Skin of body (tissue), 2 donors: ENCODE measurements around the gene GLP1R. TPM values are rescaled to one million over a fixed set of nuclear protein-coding genes. Genes with fewer than 3 reads are reported as not detected.

Experiments
- DNase-seq: peaks from one replicate; lab custom pipeline; 2025; lab: John Stamatoyannopoulos, UW
- total RNA-seq: library from RNA; depleted of rRNA; stranded (reverse); fragments of >200 nt; gene quantifications from one replicate; pipeline ENCODE4 v1.2.3, GENCODE V29; 2014

The GLP1R gene
- total RNA-seq, 1 donor from 2014 or later, result 0.10 TPM

GRCh38 chr6:39085129-39085797 is 36.7 kb downstream of the GLP1R start:
- no peak for DNase-seq

GRCh38 chr6:39086294-39086693 is 37.7 kb downstream of the GLP1R start:
- DNase-seq, result no peak

GRCh38 chr6:39086711-39087110 is 38.1 kb downstream of the GLP1R start:
- DNase-seq, result no peak

- DNase-seq, result no peak
Measured at GRCh38 chr6:39087197-39087596, 38.6 kb downstream of the GLP1R start.

- DNase-seq, result peak; percentile 10
Measured at GRCh38 chr6:39088331-39088730, 39.8 kb downstream of the GLP1R start.

- no peak for DNase-seq
Measured at GRCh38 chr6:39090036-39090435, 41.5 kb downstream of the GLP1R start.

GRCh38 chr6:39091220-39091619 is 42.6 kb downstream of the GLP1R start:
- no peak for DNase-seq

GRCh38 chr6:39092124-39092523 is 43.5 kb downstream of the GLP1R start:
- no peak for DNase-seq

- no peak for DNase-seq
Measured at GRCh38 chr6:39093149-39093708, 44.6 kb downstream of the GLP1R start.

GRCh38 chr6:39095578-39095977 is 47.0 kb downstream of the GLP1R start:
- DNase-seq, result no peak

GRCh38 chr6:39100358-39100757 is 51.8 kb downstream of the GLP1R start:
- DNase-seq, result no peak

- peak; percentile 66 for DNase-seq
Measured at GRCh38 chr6:39102071-39102820, 53.7 kb downstream of the GLP1R start.

GRCh38 chr6:39102821-39103136 is 54.2 kb downstream of the GLP1R start:
- DNase-seq, result no peak

- DNase-seq, result no peak
Measured at GRCh38 chr6:39104528-39104927, 55.9 kb downstream of the GLP1R start.

- no peak for DNase-seq
Measured at GRCh38 chr6:39107034-39107433, 58.5 kb downstream of the GLP1R start.

- no peak for DNase-seq
Measured at GRCh38 chr6:39107641-39108040, 59.1 kb downstream of the GLP1R start.

- no peak for DNase-seq
Measured at GRCh38 chr6:39108041-39108839, 59.7 kb downstream of the GLP1R start.

GRCh38 chr6:39111280-39111679 is 62.7 kb downstream of the GLP1R start:
- DNase-seq, result no peak

GRCh38 chr6:39113788-39114187 is 65.2 kb downstream of the GLP1R start:
- no peak for DNase-seq

GRCh38 chr6:39114388-39114703 is 65.8 kb downstream of the GLP1R start:
- DNase-seq, result peak; percentile 40

GRCh38 chr6:39114704-39115599 is 66.4 kb downstream of the GLP1R start, which contains the start of gene SAYSD1:
Gene SAYSD1 (minus strand): TSS chr6:39115186. CDS start chr6:39115089, 97 bp downstream.
- DNase-seq, result peak; percentile 89
